ENCODE results near the gene BCKDHB.

Gene BCKDHB

DNA sequence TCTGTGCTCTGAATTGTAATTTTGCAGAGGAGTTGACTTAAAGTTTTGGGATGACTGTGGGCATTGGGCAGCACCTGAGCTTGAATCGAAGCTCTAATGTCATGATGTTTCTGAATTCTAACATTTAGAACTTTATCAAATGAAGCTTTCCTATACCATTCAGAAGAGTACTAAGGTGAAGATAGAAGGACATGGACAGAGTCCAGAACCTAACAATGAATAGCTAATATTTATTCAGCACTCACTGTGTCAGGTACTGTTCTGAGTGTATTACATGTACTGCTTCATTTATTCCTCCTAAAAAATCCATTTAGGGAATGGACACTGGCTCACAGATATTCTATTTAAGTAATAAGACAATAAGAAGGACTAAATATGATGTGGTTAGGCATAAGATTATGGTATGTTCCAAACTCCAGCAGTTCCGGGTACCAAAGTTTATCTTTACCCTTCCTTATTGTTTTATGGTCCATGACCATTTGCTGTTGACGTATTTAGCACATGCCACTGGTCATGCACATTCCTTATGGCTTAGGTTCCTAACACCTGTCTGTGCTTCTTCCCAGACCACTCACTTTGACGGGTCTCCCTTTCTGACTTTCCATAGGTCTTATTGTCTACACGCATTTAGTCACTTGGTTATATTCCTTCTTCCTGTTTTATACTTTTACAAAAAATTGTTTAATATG lies 20.3 kb downstream of the BCKDHB start:
- Histone ChIP-seq H3K9me3 (ENCODE audit: control insufficient read depth, low read length) (no peaks in the 10 kb centered on the region), H3K4me1 (ENCODE audit: control insufficient read depth, insufficient read depth, low read length) (no peaks in the 10 kb centered on the region), H3K27me3 (ENCODE audit: control insufficient read depth, insufficient read depth, low read length) (no peaks in the 10 kb centered on the region), H3K9ac (ENCODE audit: low read length) (no peak overlapping the region), H3K4me3 (ENCODE audit: low read length) (no peak overlapping the region), H3K36me3 (ENCODE audit: control insufficient read depth, insufficient read depth, low read length) (no peaks in the 10 kb centered on the region)

DNA sequence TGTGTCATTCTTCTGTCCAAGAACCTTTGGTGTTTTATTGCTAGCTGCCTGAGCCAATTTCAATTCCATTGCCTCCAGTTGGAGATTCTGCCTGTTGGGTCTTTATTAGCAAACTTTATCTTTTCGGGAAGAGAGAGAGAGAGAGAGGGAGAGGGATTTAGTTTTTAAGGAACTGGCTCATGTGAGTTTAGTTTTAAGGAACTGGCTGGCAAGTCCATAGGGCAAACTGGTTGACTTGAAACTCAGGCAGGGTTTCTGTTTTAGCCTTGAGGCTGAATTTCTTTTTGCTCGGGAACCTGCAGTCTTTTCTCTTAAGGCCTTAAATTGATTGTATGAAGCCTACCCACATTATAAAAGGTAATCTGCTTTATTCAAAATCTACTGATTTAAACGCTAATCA lies 23.0 kb downstream of the BCKDHB start:
- no peak overlapping the region for H3K9ac ChIP-seq (ENCODE audit: low read length)
- H3K9me3 ChIP-seq (ENCODE audit: control insufficient read depth, low read length): no peaks in the 10 kb centered on the region
- H3K27me3 ChIP-seq (ENCODE audit: control insufficient read depth, insufficient read depth, low read length): no peaks in the 10 kb centered on the region
- no peaks in the 10 kb centered on the region for H3K36me3 ChIP-seq (ENCODE audit: control insufficient read depth, insufficient read depth, low read length)
- H3K4me1 ChIP-seq (ENCODE audit: control insufficient read depth, insufficient read depth, low read length): no peaks in the 10 kb centered on the region
- H3K4me3 ChIP-seq (ENCODE audit: low read length): no peak overlapping the region

DNA sequence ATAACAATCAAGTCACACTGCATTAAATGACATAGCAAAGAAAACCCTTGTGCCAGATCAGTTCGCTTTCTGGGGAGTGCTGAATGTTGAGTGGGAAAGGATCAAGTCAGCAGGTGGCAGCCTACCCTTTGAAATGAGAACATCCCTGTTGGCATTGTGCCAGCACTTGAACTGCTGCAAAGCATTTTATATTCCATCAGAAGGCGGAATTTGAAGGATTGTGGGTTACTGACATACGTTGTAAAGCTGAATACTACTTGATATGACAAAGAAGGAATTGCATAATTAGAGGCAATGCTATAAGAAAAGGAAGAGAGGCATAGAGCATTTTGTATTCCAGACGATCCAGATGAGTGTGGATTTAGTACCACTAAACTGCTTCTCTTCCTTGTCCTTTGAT lies 26.5 kb downstream of the BCKDHB start:
- H3K36me3 ChIP-seq (ENCODE audit: control insufficient read depth, insufficient read depth, low read length): no peaks in the 10 kb centered on the region
- H3K4me1 ChIP-seq (ENCODE audit: control insufficient read depth, insufficient read depth, low read length): no peaks in the 10 kb centered on the region
- no peaks in the 10 kb centered on the region for H3K27me3 ChIP-seq (ENCODE audit: control insufficient read depth, insufficient read depth, low read length)
- H3K9ac ChIP-seq (ENCODE audit: low read length): no peak overlapping the region
- no peaks in the 10 kb centered on the region for H3K9me3 ChIP-seq (ENCODE audit: control insufficient read depth, low read length)
- no peak overlapping the region for H3K4me3 ChIP-seq (ENCODE audit: low read length)

DNA sequence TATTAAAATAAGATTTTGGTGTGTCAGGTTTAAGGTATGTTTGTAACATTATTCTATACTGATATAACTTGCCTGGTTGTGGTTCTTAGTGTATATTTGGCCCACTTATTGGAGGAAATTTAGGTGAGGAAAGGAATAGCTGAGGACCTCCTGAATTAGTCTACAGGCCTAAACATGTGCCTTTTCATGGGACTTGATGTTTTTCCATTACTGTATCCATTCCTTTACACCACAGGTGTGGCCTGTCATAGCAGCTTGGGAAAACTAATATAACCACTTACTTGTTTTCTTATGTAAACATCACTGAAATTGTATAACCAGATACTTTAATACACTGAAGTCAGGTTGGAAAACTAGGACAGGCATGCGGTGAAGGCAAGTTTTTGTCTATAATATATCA lies 27.6 kb downstream of the BCKDHB start:
- H3K4me3 ChIP-seq (ENCODE audit: low read length): no peak overlapping the region
- H3K36me3 ChIP-seq (ENCODE audit: control insufficient read depth, insufficient read depth, low read length): no peaks in the 10 kb centered on the region
- H3K27me3 ChIP-seq (ENCODE audit: control insufficient read depth, insufficient read depth, low read length): no peaks in the 10 kb centered on the region
- no peaks in the 10 kb centered on the region for H3K9me3 ChIP-seq (ENCODE audit: control insufficient read depth, low read length)
- no peak overlapping the region for H3K9ac ChIP-seq (ENCODE audit: low read length)
- H3K4me1 ChIP-seq (ENCODE audit: control insufficient read depth, insufficient read depth, low read length): no peaks in the 10 kb centered on the region

DNA sequence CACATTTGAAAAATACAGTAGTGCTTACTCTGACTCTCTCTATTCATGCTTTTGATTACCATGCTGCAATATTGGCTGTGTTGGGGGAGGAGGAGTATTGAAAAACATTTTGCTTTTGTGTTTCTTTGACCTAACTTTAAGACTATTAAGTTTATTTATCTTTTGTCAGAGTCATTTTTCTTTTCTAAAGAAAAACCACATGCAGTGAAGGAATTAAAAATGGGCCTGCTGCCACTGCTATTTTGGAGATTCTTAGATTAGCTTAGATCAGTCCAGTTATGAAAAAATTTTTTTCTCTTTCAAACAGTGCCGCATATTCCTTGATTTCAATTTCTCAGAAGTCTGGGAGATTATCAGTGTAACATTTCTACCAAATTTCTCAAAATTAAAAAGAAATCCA lies 36.1 kb downstream of the BCKDHB start:
- Histone ChIP-seq H3K9ac (ENCODE audit: low read length) (no peak overlapping the region), H3K4me3 (ENCODE audit: low read length) (no peak overlapping the region), H3K27me3 (ENCODE audit: control insufficient read depth, insufficient read depth, low read length) (no peaks in the 10 kb centered on the region), H3K4me1 (ENCODE audit: control insufficient read depth, insufficient read depth, low read length) (peaks cover 11% of the 10 kb centered on the region), H3K9me3 (ENCODE audit: control insufficient read depth, low read length) (no peaks in the 10 kb centered on the region), H3K36me3 (ENCODE audit: control insufficient read depth, insufficient read depth, low read length) (no peaks in the 10 kb centered on the region)

DNA sequence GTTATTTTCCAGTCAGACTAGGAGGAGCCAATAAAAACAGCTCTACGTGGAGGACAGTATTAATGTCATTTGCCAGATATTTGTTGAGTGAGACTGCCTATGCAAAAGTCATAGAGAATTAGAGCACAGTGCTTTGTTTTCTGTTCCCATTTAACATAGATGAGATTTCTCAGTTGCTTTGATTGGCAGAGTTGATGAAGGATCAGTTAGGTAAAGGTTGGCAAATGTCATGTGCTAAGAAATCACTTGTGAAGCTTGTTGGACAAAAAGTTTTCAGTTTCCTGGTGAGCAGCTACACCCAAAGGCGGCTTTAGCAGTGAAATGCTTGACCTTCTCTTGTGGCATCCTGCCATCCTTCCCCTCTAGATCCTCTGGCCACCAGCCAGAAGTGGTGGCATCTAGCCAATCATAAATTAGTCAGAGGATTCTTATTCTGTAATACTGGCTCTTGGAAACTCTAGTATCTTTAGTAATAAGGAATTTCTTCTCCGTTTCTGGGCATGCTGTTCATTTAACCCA lies 37.0 kb downstream of the BCKDHB start:
- Histone ChIP-seq H3K9ac (ENCODE audit: low read length) (no peak overlapping the region), H3K9me3 (ENCODE audit: control insufficient read depth, low read length) (no peaks in the 10 kb centered on the region), H3K4me1 (ENCODE audit: control insufficient read depth, insufficient read depth, low read length) (peaks cover 11% of the 10 kb centered on the region), H3K4me3 (ENCODE audit: low read length) (no peak overlapping the region), H3K36me3 (ENCODE audit: control insufficient read depth, insufficient read depth, low read length) (no peaks in the 10 kb centered on the region), H3K27me3 (ENCODE audit: control insufficient read depth, insufficient read depth, low read length) (no peaks in the 10 kb centered on the region)

DNA sequence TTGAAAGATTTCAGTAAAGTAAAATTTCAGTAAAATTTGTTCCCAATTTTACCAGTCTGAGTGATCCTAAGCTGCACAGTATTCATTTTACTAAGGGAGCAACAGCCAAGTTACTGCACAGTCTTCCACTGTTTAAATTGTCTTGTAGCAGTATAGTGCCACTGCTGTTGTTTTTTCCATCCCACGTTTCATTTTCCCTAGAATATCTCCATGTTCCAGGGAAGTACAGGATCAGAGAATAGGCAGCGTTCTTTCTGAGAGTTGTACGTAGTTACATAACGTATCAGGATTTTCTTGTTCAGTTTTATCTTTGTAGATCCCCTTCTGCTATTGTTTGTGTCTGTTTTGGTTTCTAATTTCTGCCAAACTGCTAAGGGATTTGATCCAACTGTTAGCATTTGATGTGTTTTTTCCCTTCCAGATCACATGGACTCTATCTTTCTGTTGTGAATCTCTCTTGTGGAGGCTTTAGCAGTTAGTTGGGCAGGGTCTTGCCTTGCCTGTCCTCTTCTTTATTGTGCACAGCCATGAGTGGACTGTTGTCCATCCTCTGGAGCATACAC lies 38.4 kb downstream of the BCKDHB start:
- Histone ChIP-seq H3K27me3 (ENCODE audit: control insufficient read depth, insufficient read depth, low read length) (no peaks in the 10 kb centered on the region), H3K9me3 (ENCODE audit: control insufficient read depth, low read length) (no peaks in the 10 kb centered on the region), H3K4me1 (ENCODE audit: control insufficient read depth, insufficient read depth, low read length) (peaks cover 11% of the 10 kb centered on the region), H3K36me3 (ENCODE audit: control insufficient read depth, insufficient read depth, low read length) (no peaks in the 10 kb centered on the region), H3K9ac (ENCODE audit: low read length) (no peak overlapping the region), H3K4me3 (ENCODE audit: low read length) (no peak overlapping the region)

DNA sequence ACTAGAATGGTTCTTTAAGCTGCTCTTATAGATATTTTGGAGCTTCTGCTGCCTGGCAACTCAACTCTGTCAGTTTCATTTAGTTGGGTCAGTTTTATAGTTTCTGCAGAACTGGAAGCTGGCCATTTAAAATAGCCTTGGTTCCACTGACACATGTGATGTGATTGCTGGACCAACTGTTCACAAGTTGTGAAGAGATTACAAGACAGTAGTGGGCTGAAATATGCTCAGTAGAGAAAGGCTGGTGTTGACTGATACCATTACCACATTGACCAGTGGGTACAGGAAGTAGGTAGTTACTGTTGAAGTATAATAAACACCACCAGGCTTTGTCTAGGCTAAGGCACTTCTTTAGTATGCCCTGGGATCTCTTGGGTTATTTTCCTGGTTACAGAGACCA lies 39.0 kb downstream of the BCKDHB start:
- no peak overlapping the region for H3K4me3 ChIP-seq (ENCODE audit: low read length)
- H3K9me3 ChIP-seq (ENCODE audit: control insufficient read depth, low read length): no peaks in the 10 kb centered on the region
- H3K9ac ChIP-seq (ENCODE audit: low read length): no peak overlapping the region
- no peaks in the 10 kb centered on the region for H3K36me3 ChIP-seq (ENCODE audit: control insufficient read depth, insufficient read depth, low read length)
- peaks cover 11% of the 10 kb centered on the region for H3K4me1 ChIP-seq (ENCODE audit: control insufficient read depth, insufficient read depth, low read length)
- no peaks in the 10 kb centered on the region for H3K27me3 ChIP-seq (ENCODE audit: control insufficient read depth, insufficient read depth, low read length)

DNA sequence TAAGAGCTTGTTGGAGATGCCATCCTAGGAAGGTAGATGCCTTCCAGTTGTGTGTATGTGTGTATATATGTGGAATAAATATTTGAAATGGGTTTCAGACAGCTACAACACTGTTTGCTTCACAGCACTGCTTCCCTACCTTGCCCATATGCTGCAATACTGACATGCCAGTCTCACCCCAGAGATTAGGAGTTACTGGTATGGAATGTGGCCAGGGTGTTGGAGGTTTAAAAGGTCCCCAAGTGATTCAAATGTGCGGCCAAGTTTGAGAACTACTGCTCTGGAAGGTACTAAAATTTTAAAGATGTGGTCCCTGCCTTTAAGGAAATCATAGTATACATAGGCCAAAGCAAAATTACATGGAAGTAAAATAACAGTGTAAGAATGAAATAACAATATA lies 39.5 kb downstream of the BCKDHB start:
- H3K9me3 ChIP-seq (ENCODE audit: control insufficient read depth, low read length): no peaks in the 10 kb centered on the region
- no peaks in the 10 kb centered on the region for H3K27me3 ChIP-seq (ENCODE audit: control insufficient read depth, insufficient read depth, low read length)

DNA sequence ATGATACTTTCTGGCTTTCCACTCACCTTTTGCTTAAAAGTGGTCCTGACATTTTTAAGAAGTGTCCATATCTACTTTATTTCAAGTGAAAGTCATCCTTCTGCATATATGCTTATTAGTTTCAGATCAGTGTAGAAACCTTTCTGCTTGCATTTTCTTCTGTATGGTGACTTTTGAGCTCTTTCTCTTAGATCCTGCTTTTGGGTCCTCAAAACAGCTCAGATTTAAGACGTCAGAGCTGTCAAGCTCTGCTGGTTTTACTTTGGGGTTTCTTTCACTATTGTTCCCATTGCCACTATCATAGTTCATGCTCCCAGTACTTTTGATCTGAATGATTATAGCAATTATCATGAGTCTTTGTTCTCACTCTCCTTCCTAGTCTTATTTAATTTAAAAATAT lies 41.7 kb downstream of the BCKDHB start:
- H3K4me3 ChIP-seq (ENCODE audit: low read length): no peak overlapping the region
- no peaks in the 10 kb centered on the region for H3K36me3 ChIP-seq (ENCODE audit: control insufficient read depth, insufficient read depth, low read length)

More for the DNA sequence above, 39.5 kb downstream of the BCKDHB start:
- no peak overlapping the region for H3K9ac ChIP-seq (ENCODE audit: low read length)
- no peak overlapping the region for H3K4me3 ChIP-seq (ENCODE audit: low read length)
- peaks cover 11% of the 10 kb centered on the region for H3K4me1 ChIP-seq (ENCODE audit: control insufficient read depth, insufficient read depth, low read length)
- H3K36me3 ChIP-seq (ENCODE audit: control insufficient read depth, insufficient read depth, low read length): no peaks in the 10 kb centered on the region

DNA sequence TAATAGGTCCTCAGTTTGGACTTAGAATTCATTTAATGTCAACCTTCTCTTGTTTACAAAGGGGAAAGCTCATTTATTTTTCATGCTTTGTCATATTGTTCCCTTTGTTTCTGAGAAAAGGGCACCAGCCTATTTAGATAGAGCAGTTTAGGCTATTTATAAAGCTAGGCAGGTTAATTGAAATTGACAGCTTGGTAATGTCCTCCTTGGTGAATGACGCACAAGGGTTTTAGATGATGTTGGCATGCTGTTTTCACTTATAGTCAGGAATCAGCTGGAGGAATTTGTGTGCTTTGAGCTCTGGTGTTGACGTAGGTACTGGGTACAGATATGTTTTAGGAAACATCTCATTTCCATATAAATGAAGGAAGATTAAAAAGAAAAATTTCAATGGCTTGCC lies 45.2 kb downstream of the BCKDHB start:
- Histone ChIP-seq H3K4me3 (ENCODE audit: low read length) (no peak overlapping the region), H3K36me3 (ENCODE audit: control insufficient read depth, insufficient read depth, low read length) (no peaks in the 10 kb centered on the region), H3K9ac (ENCODE audit: low read length) (no peak overlapping the region), H3K9me3 (ENCODE audit: control insufficient read depth, low read length) (no peaks in the 10 kb centered on the region), H3K27me3 (ENCODE audit: control insufficient read depth, insufficient read depth, low read length) (no peaks in the 10 kb centered on the region), H3K4me1 (ENCODE audit: control insufficient read depth, insufficient read depth, low read length) (no peaks in the 10 kb centered on the region)

More for the DNA sequence above, 41.7 kb downstream of the BCKDHB start:
- Histone ChIP-seq H3K4me1 (ENCODE audit: control insufficient read depth, insufficient read depth, low read length) (peaks cover 8% of the 10 kb centered on the region), H3K9me3 (ENCODE audit: control insufficient read depth, low read length) (no peaks in the 10 kb centered on the region), H3K9ac (ENCODE audit: low read length) (no peak overlapping the region), H3K27me3 (ENCODE audit: control insufficient read depth, insufficient read depth, low read length) (no peaks in the 10 kb centered on the region)

DNA sequence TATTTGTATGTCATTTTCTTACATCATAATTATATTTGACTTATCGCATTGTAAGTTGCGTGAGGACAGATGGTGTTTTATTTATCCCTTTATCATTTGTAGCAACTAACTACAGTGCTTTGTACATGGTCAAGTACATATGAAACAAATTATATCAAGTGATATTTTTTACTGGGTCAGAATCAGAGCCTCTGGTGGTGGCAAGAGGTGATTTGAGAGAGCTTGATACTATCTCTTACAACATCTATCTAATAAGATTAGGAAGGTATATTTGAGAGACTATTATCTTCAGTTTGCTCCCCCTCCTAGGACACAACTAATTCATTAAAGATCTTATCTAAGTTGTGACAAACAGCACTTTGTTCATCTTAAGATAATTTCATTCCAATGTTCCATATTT lies 47.7 kb downstream of the BCKDHB start:
- H3K4me3 ChIP-seq (ENCODE audit: low read length): no peak overlapping the region
- no peak overlapping the region for H3K9ac ChIP-seq (ENCODE audit: low read length)
- no peaks in the 10 kb centered on the region for H3K4me1 ChIP-seq (ENCODE audit: control insufficient read depth, insufficient read depth, low read length)
- H3K9me3 ChIP-seq (ENCODE audit: control insufficient read depth, low read length): no peaks in the 10 kb centered on the region
- no peaks in the 10 kb centered on the region for H3K27me3 ChIP-seq (ENCODE audit: control insufficient read depth, insufficient read depth, low read length)
- no peaks in the 10 kb centered on the region for H3K36me3 ChIP-seq (ENCODE audit: control insufficient read depth, insufficient read depth, low read length)
